ELR (cell line): Measurements from ENCODE around the gene FIBCD1.
A peak's percentile ranks its signal among the peaks of the same experiment; 100 is the strongest.
"Not testable (repeated sequence)": the region's sequence is repeated elsewhere in the genome, so short reads cannot be mapped to it uniquely, and the experiment has no call there.

ENCODE experiments used
- DNase-seq: peaks from one replicate; pipeline ENCODE4 v3.0.0-alpha.2; 2015; ENCODE audit warnings: low read depth

FIBCD1 gene

DNA sequence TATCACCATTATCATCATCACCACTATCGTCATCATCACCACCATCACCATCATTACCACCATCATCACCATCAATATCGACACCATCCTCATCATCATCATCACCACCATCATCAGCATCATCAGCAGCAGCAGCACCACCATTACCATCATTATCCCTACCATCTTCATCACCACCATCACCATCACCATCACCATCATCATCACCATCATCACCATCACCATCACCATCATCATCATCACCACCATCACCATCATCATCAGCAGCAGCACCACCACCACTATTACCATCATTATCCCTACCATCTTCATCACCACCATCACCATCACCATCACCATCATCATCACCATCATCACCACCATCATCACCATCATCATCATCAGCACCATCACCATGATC lies 15.9 kb upstream of the FIBCD1 start:
- not testable (repeated sequence) for DNase-seq

DNA sequence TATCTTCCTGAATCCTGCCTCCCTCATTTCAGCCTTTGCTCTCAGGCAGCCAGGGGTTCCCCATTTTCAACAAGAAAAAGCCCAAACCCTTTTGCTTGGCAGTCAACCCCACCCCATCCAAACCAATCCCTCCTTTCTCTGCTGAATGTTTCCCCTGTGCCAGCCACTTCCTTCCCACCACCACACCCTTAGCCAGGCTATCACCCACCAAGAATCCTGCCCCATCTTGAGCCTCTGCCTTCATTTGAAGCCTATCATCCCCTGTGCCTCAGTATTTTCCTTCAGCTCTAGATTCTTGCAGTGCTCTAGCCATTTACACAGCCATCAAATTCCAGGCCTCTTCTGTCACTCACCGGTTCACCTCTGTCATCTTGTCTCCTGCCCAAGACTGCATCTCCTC lies 15.3 kb upstream of the FIBCD1 start:
- DNase-seq, result no peak

DNA sequence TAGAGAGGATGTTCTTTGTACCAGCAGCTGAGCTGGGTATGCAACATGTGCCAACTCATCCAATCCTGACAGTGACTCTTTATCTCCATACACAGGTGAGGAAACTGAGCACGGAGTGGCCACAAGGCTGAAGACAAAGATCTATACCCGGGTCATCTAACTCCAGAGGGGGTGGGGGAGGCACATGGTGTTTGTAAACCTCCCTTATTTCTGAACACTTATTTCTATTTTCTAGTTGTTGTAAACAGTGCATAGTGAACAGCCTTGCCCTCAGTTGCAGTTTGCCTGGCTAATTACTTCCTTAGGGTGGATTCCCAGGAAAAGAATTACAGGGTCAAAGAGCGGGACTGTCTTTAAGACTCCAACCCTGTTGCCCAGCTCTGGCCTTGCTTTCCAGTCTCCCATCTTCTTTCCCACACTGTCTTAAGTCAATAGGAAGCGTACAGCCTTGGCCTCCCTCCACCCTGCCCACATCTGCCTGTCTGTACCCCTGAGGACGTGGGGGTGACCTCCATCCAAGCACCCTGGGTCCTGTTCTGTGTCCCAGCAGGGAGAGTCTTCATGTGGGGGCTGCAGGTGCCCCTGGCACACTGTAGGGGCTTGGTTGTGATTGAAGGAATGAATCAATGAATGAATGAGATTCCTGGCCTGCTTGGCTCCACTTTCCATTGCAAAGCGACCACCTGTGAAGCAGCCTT lies 13.2 kb upstream of the FIBCD1 start:
- no peak for DNase-seq

DNA sequence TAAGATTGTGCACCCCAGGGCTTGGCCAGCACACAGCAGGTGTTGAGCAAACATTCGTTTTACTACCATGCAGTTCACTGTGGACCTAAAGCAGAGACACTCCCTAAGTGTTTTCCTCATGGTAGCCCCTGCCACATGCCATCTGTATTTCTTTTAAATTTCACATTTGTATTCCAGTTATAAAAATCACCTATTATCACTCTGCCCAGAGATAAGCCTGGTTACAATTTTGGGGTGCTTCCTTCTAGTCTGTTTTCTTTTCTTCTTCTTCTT lies 10.9 kb upstream of the FIBCD1 start:
- DNase-seq, result no peak

DNA sequence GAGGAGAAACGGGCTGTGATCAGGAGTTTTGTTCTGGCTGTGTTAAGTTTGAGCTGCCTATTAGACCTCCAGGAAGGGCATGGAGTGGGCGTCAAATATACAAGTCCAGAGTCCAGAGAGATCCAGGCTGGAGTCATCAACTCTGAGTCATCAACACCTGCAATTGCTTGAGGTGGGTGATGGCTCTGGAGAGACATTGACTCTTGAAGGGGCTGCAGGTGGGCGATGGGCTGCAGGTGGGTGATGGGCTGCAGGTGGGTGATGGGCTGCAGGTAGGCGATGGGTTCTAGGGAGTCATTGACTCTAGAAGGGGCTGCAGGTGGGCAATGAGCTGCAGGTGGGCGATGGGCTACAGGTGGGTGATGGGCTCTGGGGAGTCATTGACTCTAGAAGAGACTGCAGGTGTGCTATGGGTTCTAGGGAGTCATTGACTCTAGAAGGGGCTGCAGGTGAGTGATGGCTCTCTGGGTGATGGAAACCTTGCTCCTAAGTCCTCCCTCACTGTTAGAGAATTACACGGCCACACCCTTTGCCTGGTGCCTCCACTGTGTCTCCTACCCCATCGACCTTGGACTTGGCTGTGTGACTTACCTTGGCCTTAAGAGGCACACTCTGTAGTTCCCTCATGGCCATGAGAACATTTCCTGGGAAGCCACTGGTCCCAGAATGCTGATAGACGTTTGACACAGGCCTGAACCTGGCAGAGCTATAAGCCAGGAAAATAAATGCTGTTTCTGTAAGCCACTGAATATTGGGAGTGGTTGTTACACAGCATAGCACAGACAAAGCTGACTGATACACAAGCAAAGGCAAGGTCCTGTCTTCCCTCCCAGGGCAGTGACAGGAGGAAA lies 10.4 kb upstream of the FIBCD1 start:
- DNase-seq, result no peak

DNA sequence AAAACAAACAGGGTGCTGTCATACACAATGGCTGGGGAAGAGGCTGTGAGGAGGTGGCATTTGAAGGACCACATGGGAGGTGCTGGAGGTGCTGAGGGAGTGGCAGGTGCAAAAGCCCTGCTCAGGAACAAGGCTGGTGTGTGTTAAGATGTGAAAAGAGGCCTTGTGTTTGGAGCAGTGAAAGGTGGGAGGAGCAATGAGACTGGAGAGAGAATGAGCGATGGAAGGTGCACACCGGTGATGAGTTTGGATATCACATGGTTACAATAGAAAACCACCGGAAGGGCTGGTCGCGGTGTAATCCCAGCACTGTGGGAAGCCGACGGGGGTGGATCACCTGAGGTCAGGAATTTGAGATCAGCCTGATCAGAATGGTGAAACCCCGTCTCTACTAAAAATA lies 9.2 kb upstream of the FIBCD1 start:
- no peak for DNase-seq

DNA sequence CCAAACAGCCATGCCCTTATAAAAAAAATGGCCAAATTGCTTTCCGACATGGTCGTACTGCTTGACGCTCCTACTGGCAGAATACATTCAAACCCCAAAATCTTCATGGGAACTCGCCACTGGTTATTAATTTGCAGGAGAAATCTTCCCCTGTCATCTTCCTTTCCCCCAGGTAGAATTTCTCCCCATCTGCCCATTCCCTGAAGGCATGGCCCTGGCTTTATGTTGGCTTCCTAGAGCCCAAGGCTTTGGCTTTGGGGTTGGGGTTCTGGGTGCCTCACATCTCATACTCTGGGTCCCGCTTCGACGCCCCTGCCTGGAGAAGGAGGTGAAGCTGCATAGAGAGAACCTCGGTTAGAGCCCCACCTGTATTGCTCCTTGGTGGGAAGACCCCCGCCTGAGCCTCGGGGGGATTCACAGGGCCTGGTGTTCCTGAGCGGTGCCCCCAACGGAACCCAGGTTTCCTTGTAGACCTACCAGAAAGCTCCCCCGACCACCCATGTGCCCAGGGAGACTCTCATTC lies 8.6 kb upstream of the FIBCD1 start:
- no peak for DNase-seq

DNA sequence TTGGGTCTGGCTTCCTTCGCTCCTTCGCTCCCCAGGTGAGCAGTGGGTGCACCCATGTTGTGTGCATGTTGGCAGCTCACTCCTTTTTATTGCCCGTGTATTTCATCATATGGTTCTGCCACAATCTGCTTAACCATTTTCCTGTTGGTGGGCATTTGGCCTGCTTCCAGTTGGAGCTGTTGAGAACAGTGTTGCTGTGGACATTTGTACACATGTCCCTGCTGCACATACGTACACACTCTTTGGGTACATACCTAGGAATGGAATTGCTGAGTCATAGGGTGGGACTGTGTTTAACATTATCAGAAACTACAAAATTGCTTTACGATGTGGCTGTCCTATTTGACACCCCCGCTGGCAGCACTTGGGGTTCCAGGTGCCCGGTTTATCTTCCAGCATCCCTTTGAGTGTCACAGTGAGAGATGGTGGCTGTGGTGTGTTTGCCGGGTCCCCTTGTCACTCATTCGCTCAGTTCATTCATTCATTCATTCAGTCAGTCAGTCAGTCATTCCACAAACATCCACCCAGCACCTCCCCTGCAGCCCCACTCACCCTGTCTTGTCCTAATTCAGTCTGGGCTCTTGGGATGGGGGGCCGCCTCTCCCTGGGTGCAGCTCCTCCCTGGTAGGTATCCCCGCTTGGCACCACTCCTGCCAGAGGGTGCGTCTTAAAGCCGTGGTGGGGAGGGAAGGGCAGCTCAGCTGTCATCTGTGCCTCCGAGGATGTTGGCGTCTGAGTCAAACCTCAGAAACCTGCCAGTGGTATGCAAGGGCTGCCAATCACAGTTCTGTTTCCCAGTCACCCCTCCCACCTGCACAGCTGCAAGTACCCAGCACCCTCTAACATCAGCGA lies 7.9 kb upstream of the FIBCD1 start:
- peak; percentile 23 for DNase-seq

DNA sequence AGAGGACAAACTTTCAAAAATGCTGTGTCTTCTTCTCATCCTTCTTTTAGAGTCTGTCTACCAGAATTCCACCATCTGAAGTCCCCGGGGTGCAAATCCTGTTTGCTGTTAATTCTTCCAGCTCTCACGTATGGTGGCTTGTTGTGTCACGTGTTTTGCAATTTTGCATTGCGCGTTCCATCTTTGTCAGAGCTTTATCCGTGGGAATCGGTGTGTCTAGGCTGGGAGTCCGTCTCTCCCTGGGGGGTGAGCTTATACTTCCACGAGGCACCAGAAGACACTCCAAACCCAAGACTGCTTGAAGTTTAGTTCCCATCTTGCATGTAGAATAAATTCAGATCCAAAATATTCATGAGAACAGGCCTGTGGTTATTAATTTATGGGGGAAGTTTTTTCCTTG lies 6.1 kb upstream of the FIBCD1 start:
- no peak for DNase-seq

DNA sequence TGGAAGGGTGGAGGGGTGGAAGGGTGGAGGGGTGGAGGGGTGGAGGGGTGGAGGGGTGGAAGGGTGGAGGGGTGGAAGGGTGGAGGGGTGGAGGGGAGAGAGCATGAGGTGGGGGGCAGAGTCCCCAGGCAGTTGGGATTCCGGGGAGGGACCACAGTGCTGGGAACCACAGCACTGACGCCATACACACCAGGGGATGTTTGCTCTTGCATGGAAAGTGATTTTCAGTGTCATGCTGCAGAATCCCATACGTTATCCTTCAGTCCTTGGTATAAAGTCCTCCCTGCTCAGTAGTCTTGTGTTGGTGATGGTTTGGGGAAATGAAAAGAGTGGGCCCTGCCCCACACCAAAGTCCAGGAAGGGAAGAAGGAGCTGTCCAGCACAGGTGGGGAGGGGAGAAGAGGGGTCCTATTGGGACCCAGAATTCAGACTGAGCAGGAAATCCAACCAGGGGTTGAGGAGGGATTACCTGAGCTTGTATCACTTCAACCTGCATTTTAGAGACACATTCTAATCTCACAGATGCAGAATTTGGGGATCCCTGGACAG lies 5.5 kb upstream of the FIBCD1 start:
- DNase-seq, result no peak

DNA sequence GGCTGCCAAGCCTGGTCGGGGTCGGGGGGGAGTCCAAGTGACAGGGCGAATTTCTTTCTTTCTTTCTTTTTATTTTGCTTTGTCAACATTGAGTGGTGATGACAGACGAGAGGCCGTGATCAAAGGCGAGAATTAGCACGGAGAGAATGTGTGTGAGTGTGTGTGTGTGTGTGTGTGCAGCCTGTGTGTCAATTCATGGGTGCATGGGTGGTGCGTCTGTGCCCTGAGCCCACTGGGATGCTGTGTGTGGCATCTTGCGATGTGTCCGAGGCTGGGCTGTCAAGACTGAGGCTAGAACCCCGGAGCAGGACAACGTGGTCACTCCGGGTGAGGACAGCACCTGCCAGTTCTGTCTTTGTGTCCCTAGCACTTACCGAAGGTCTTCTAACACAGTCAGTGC lies 4.7 kb upstream of the FIBCD1 start:
- no peak for DNase-seq

DNA sequence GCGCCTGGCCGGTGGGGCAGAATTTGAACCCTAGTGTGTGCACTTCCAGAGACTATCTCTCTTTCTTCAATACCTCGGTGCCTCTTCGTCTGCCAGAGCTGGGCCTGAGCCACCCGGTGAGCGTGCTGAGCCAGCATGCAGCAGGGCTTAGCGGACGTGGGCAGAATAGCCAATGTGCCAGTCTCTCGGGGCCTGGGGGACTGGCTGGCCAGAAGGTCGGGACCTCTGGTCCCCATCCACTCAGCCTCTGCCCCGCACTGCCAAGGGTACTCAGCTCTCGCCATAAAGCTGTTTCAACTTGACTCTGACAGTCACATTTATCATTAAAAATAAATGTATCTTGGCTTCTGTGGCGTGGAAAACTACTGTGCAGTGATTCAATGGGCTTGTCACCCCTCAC lies 4.2 kb upstream of the FIBCD1 start:
- no peak for DNase-seq

DNA sequence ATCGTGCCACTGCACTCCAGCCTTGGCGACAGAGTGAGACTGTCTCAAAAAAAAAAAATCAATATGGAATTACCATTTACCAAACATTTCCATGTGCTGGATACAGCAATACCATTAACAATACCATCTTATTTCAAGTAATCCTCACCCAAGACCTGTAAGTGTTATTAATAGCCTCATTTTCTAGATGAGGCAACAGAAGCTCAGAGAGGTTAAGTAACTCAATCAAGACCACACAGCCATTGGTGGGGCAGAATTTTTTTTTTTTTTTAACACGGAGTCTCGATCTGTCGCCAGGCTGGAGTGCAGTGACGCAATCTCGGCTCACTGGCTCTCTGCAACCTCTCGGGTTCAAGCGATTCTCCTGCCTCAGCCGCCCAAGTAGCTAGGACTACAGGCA lies 3.6 kb upstream of the FIBCD1 start:
- no peak for DNase-seq

DNA sequence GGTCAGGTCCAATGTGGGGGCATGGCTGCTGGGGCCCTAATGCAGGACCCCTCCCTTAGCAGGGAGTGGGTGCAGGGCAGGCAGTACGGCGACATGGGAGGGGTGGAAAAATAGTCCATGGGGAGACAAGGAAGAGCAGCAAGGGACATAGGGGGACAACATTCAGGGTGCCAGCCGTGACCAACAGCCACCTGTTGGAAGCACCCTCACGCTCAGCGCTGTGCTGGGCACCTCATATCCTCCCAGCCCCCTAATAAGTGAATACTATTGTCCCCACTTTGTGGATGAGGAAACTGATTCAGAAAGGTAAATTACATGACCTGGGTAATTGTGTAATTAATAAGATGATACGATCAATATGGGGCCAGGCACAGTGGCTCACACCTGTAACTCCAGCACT lies 3.0 kb upstream of the FIBCD1 start:
- DNase-seq, result no peak

DNA sequence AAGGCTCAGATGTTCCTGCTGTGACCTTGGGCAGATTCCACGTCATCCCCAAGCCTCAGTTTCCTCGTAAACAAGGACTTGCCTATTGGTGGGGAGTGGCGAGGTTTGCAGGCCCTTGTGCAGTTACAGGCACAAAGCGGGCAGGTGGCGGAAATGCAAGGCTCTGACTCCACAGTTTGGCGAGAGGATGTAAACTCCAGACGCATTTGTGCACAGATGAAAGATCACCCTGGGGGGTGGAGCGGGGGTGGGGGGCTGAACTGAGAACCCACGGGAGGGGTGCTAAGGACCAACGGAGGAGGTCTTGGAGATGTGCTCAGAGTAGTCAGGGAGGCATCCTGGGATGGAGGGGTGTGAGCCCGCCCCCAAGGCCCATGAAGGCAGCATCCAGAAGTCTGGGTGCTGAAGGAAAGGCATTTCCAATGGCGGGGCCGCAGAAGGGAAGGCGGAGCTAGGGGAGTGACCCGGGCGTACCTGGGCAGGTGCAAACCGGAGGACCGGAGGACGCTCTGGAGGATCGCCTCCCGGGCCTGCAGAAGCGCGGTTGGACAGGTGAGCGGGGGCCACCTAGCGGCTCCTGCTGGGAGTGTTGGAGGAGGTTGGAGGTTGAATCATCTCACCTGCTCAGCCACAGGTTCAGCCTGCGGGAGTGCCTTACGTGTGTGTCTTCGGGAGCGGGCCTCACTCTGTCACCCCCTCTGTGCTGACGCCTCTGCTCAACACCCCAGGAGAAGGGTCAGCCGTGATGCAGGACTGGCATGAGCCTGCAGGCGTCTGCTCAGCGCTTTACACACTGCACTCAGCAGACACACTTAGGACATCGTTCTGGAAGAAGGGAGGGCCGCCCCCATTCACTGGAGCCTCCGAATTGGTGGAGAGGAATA lies 1.9 kb upstream of the FIBCD1 start:
- DNase-seq, result peak; percentile 51

DNA sequence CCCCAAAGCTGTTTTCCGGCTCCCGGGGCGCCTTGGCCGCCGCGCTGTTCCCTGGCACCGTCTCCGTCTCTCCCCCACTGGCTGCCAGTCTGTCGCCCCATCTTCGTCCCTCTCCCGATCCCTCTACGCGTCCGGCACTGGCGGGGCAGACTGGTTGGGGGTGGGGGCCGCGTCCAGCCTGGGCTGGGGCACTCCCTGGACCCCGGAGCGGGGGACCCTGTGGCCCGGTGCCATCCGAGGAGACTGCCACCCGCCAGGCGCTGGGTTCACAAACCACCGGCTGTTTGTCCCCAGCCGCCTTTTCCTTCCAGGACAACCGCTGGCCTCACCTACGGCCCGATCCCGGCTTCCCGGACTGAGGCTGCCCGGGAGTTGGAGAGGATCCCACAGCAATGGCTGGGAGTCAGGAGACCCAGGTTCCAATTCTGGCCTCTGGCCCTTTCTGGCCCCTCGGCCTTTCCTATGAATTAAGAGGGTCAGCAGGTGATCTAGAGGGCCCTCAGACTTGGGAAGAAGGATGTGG lies 1.0 kb upstream of the FIBCD1 start:
- no peak for DNase-seq

DNA sequence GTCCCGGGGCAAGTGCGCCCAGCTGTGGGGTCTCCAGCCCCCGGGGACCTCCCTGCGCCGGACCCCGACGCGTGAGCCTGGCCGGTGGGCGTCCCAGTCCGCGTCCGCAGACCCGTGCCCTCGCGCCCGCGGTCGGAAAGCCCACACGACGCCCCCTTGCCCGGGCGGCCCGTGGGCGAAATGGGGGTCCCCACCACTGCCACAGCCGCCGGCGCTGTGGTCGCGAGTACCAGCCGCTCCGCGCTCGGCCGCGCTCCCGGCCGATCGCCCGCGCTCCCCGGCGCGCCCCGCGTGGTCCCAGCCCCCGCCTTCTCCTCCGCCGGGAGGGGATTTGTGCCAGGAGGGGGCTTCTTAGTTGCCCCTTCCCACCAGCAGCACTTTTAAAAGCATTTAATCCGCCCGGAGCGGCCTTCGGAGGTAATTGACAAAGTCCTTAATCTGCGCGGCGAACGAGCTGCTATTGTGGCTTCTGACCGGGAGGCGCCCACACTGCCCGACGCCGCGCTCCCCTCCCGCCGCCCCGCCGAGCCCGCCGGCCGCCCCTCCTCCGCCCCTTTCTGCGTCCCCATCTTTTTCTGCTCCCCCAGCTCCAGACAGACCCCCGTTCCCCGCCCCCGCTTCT lies 469 bp upstream of the FIBCD1 start:
- DNase-seq, result peak; percentile 45

DNA sequence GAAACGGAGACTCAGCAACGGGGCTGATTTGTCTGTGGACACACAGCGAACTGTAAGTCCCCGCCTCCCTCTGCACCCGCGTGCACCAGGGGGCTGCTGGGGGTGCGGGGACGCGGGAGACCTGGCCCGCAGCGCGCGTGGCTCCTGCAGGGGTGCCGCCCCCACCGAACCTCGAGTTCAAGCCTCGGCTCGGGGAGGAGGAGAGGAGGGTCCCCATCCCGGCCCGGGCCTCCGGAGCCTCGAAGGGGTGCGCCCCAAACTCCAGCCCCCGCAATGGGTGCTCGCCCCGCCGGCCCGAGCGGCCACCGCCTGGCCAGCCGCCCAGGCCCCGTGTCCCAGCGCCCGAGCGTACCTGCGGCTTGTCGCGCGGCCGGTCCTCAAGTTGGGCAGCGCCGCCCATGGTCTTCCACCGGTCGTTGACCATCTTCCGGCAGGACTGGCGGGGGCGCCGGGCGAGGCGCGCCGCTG lies 829 bp downstream of the FIBCD1 start:
- DNase-seq, result no peak

DNA sequence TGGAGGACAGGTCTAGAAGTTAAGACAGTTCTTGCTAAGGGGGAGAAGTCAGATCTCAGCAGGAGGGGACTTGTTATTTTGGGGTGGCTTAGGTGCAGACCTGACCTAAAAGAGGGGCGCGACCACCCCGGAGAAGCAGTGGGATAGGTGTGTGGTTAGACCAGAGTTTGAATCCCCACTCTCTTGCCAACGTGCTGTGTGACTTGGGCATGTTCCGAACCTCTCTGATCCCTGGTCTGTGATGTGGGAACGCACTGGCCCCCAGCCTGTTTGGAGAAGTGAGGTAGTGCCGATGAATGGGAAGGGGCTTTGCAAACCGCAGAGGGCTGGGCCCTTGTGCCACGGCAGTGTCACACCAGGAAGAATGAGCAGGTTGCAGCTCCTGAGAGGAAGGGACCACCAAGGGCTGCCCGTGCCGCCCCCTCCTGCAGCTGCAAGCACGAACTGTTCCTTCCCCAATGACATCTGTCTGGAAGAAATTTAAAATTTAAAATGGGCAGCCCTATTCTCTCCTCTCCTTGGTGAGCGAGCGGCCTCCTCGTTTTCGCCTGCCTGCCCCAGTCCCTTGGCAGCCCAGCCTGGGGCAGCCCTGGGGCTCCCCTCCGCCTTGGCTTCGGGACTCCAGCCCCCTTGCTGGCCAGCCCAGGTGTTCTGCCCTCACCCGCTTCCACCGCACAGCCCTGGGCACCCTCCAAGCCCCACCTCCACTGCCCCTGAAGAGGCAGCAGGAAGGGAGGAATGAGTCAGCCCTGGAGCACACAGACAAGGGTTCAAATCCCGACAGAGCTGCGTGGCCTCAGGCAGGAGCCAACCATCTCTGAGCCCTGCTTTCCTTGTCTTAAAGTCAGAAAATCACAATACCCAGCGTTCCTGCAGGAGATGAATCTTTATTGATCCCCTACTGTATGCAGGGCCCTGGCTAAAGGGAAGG lies 1.6 kb downstream of the FIBCD1 start:
- no peak for DNase-seq
